DMS114 treated with DMSO at 0.1 percent for 48 hours (cell line): ENCODE results near the gene HDAC4.

Source experiments
- DNase-seq: peaks from one replicate; lab custom pipeline; 2025; ENCODE audit not compliant: unreplicated experiment; lab: John Stamatoyannopoulos, UW

Gene HDAC4

DNA sequence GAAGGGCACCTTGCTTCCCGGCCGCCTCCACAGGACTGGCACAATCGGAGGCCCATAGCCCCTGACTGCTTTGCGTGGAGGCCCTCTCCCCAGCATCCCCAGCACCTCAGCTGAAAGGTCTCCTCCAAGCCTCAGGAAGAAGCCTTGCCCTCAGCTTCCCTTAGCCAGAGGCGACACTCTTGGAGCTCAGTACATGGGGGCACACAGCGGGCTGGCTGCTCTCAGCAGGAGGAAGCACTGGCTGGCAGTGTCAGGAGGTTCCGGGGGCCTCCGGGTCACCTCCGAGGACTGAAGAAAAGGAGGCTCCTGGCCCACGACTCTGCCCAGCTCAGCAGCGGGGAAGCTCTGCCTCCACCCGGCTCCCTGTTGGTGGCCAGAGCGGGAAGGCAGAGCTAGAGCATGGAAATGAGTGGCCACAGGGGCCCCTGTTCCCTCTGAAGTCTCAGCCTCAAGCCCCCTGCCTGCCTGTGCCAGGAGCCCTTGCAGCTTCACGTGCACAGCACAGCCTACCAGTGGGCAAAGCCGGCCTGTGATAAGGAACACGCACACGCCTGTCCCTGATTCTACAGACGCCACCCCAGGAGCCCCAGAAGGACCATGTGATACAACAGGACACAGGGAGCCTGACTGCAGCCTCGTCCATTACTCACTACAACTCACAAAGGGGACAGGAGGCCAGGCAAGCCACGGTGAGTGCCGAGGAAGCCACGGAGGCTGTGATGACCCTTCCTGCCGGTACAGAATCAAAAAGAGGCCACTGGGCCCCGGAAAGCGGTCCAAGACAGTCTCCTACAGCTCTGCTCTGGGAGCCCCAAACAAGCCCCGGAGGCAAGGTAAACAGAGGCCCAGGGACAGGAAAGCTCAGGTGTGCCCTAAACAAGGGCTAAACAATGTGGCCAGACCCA, 15.5 kb downstream of the HDAC4 start:
- no peak for DNase-seq

DNA sequence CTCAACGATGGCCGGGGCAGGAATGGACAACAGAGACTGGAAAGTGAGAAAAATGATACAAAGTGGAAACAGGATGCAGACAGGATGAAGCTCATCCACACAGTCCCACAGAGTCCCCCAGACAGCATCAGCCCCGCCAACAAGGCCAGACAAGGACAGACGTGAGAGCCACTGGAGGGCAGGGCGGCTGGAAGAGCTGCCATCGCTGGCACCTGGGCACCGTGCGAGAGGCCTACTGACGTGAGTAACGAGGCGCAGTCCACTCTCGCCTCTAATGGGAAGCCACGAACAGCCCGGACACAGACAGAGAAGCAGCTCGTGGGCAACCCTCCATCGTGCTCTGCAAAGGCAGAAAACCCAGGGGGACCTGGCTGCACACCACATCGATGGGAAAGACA, 17.1 kb downstream of the HDAC4 start:
- no peak for DNase-seq

DNA sequence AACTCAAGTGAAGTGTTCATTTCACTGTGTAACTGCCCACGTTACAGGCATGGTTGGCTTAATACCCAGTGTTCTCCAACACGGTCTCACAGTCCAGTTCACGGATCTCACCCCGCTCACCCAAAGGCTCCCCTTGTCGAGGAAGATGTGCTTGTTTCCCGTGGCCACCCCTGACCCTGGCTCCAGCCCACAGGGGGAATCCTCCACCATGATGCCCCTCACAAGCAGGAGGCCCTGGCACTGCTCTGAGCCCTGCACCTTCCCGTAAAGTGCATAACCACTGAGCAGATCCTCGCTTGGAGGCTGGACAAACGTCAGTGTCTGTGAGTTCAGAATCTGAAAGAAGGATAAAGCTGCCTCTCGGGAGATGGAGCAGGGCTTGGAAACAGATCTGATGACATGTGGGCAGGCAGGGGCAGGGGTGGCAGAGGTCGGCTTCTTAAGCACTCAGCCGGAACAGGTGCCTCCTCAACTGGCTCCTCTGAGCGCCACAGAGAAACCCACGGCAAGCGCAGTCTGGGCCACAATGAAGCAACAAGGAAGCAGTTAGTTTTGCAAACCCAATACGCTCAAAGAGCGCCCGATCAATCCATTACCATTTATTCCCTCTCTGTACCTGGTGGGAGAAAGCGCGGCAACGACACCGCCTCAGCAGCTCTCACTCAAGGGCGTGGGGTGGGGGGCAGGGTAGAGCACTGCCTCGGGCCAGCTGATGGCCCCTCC, 17.6 kb downstream of the HDAC4 start:
- no peak for DNase-seq

DNA sequence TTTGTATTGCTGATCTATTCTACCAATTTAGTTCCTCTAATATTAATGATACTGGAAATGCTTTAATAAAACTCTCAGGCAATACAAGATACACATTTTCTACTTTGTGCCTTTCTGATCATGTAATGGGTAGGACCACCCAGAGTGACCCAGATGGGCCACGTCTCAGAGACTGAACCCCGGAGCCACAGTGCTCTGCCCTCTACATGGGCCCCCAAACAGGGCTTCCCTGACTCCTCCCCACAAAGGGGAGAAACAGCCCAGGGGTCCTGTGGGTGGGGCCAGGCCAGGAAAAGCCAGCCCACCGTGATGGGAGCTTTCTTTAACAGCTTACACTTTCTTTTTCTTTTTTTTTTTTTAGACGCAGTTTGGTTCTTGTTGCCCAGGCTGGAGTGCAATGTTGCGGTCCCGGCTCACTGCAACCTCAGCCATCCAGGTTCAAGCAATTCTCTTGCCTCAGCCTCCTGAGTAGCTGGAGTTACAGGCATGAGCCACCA, 18.4 kb downstream of the HDAC4 start:
- no peak for DNase-seq

DNA sequence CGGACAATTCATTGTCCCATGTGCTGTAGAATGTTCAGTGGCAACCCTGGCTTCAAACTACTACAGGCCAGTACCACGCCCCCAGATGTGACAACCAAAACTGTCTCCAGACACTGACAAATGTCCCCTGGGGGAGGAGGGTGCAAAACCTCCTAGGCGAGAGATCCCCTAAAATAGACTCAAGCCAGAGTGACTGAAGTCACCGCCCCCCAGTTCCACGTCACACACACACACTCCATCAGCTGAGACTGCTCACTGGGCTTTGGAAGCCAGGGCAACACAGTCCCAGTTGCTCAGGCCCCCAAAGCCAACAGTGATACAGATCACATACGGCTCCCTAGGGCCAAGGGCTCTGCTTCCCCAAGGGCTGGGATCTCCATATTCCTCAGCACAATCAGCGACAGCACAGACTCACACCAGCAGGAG, 19.1 kb downstream of the HDAC4 start:
- DNase-seq = no peak

DNA sequence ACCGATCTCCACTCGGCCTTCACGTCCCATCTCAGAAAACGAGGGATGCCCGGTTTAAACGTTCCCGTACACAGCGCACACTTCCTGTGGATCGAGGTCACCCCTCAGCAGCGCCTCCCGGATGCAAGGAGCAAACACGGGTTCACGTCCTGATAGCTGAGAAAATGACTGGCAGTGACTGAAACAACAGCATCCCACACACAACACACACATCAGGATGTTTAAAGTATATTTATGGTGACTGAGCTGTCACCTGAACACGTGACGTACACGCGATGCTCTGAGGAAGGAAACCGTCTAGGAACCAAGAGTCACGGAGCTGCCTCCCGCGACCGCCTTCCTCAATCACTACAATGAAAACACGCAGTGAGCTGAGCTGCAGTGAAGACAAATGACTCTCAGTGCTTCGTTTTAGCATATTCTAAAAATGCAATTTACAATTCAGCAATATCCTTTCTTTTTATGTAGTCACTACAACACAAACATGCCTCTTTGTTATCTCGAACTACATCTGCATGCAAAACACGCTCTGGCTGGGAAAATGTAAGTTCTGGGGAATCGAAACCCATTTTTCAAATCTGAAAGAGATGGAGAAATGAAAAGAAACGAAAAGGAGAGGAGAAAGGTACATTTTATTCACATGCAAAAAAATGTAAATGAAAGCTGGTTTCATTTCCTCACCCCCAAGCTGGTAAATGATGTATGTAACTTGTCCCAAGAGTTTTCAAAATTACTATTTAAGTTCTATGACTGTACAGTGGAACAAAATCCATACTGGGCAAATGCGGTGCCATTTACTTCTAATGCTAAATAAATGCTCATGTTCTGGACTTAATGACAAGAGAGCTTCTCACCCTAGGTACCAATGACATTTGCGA, 19.8 kb downstream of the HDAC4 start:
- no peak for DNase-seq

DNA sequence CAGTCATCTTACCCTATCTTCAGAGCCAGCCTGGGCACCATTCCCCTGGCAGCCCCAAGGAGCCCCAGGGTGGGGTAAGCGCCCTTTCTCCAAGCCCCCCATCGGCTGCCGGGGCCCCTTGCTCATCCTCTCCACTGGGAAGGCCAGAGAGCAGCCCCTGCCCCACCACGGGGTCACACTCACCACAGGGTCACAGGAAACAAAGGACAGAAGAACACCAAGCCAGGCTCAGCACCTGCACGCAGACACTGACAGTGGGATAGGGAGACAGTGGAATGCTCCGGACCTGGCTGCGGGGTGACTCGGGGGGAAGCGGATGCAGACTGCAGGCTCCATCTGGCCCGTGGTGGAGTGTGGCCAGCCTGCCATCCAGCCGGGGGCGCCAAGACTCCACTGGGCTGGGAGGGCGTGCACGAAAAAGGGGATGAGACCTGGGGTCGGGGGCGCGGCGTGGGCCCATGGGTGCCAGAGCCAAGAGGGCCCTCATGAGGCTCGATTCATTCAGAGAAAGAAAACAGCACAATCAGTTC, 21.1 kb downstream of the HDAC4 start:
- no peak for DNase-seq

DNA sequence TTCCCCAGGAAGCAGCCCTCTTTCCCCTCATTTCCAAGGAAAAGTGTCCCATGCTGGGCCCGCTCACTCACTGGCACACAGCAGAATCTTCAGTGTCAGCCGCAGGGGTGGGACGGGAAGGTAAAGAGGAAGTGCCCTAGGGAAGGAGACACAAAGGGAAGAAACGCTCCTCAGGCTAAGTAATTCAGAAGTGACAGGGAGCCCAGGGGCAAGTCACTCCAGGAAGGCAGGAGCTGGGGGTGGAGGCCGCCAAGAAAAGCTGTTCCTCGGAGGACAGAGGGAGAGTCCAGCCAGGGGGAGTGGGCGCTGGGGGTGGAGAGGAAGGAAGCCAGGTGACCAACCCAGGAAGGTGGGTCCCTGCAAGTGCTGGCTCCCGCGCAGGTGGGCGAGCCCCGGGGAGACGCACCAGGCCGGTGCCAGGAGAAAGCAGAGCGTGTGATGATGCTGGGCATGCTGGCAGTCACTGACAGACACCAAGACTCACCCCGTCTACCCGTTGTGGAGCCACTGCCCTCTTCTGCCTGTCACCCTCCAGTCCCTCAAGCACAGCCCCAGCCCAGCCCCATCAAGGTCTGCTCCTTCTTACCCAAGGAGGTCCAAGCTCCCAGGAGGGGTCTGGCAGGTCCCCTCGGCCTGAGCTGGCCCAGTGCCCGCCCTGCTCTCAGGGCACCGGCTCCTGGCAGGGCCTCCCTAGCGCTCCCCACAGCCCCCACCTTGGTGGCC, 21.7 kb downstream of the HDAC4 start:
- DNase-seq = no peak

DNA sequence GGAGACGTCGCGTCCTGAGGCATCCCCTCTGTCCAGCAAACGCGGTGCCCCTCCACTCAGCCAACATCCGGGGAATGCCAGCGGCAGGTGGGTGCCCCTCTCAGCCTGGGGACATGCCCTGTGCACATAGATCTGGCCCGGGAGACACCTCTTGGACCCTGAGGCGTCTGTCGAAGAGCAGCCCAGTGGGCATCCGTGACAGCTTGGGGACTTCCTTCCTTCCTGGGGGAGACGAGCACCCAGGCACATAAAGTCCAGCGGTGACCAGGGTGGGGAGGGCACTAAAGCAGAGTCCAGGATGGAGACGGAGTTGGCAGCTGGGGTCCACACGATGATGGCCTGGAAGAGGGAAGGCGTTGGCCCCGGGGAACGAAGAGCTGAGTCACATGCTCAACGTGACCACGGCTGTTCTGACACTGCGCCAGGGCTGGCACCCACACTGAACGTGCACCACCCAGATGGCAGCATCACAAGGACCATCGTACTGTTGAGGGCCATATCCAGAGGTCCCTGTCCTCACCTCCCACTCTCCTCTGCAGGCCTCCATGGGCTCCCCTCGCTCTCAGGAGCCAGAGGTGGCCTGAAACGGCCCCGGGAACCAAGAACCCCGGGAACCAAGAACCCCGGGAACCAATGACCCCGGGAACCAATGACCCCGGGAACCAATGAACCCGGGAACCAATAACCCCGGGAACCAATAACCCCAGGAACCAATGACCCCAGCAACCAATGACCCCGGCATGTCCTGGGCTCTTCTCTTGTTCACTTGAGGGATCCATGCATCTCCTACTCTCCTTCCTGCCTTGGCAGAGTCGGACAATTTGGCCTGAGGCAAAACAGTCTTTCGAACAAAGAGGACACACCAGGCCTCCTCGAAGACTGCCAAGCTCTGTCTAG, 22.6 kb downstream of the HDAC4 start:
- no peak for DNase-seq

DNA sequence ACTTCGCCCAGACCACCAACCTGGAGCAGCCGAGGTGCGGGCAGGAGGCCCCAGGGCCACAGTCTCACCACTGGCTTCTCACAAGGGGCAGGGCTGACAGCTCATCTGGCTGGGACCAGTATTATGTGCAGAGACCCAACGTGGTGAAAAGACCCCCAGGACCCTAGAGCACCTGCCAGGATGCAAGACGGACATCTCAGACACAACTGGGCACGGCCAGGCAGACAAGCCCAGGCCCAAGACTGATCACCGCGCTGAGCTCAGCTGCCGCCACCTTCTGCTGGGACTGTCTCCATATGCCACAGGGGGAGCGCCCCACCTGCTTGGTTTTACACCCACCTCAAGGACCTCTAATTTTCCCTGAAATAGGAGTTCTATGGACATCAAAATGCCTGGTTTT, 23.2 kb downstream of the HDAC4 start:
- no peak for DNase-seq

DNA sequence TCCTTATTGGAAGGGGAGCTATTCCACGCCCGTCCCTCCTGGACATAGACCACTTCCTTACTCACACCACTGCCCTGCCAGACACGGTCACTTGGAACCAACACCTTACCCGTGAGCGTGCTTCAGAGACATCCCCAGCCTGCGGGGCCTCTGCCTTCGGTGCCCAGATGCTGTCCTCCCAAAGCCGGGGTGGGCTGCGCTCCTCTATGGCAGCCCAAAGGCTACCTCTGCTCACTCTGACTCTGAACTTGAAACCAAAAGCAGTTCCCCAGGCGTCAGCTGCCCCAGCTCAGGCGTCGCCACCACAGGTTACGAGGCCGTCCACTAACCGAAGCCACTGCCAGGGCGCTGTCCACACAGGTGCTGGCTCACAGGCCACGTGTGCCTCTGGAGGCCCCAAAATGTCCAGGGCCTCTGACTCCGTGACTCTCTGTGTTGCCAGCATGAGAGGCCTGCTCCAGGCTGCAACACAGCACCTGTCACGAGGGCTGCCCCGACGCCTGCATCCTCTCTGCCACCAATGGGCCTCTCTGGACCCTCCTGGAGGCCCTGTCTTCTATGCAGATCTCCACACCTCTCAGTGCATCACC, 23.8 kb downstream of the HDAC4 start:
- DNase-seq = no peak

DNA sequence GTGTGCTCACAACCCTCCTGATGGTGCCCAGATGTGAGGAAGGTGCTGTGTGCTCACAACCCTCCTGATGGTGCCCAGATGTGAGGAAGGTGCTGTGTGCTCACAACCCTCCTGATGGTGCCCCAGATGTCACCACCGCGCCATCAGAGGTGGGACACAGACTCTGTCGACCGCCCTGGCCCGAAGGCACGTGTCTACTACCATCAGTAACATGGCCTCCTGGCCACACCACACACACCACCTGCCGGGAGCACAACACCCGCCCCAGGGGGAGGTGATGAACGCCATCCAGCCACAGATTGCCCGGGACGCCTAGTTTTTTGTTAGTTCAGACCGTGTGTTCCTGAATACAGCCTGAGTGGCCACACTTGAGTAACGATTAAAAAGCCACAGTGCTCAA, 24.5 kb downstream of the HDAC4 start:
- DNase-seq = no peak

DNA sequence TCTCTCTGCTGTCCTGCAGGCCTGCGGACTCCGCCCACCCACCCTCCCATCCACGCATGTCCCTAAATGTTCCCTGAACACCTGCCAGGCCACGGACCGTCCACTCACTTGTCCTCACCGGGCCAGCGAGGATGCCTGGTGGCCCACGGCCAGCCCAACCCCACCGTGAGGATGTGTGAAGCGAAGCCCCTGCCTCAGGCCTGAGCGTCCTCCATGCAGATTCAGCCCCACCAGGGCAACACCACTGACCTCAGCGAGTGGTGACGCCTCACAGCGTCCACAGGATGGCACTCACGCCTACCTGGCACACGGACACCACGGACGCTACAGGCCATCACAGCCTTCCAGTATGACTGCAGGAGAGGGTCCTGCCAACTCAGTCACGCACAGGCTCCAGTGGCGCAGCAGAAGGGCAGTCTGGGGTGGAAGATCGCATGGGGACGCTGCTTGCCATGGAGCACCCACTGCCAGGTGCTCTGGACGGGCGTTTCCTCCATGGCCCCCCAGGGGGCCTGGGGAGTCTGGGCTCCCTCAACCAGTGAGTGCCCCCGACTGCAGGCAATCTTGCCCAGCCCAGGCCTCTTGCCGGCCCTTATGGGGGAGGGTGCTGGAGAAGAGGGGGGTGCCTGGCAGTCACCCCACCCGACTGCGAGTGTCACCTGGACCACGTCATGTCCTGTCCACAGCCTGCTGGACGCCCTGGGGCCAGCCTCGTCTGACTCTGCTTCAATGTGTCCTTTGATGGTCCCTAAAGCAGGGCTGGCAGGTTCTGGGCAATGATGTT, 25.4 kb downstream of the HDAC4 start:
- no peak for DNase-seq

DNA sequence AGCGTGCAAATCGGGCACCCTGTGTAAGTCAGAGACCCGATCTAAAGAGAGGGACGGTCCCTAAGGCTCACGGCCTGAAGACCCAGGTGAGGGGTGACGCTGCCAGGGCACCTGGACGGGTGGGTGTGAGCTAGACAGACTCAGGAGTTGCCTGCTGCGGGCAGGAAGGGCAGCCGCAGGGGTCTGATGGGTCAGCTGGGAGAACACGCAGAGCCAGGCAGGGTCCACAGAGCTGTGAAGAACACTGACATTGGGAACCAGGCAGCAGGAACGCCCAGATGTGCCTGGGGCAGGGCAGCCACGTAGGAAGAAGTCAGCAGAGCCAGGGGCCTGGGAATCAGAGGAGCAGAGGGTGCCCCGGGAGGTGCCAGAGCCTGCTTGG, 25.9 kb downstream of the HDAC4 start:
- DNase-seq = no peak

DNA sequence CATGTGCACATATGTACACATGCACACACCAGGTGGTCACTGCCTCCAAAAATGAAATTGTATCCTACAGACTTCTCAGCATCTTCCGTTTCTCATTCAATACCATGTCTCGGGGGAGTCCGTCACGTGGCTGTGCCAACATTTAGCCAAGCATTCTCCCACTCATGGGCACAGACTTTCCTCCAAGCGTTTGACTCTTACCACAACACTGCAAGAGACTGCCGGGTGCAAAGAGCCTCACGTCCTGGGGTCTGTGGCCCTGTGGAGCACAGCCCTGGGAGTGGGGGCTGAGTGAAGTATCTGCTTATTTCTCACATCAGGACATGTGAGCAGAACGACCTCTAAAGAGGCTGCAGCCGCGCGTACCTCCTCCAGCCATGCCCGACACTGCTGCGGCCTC, 28.0 kb downstream of the HDAC4 start:
- DNase-seq = no peak

DNA sequence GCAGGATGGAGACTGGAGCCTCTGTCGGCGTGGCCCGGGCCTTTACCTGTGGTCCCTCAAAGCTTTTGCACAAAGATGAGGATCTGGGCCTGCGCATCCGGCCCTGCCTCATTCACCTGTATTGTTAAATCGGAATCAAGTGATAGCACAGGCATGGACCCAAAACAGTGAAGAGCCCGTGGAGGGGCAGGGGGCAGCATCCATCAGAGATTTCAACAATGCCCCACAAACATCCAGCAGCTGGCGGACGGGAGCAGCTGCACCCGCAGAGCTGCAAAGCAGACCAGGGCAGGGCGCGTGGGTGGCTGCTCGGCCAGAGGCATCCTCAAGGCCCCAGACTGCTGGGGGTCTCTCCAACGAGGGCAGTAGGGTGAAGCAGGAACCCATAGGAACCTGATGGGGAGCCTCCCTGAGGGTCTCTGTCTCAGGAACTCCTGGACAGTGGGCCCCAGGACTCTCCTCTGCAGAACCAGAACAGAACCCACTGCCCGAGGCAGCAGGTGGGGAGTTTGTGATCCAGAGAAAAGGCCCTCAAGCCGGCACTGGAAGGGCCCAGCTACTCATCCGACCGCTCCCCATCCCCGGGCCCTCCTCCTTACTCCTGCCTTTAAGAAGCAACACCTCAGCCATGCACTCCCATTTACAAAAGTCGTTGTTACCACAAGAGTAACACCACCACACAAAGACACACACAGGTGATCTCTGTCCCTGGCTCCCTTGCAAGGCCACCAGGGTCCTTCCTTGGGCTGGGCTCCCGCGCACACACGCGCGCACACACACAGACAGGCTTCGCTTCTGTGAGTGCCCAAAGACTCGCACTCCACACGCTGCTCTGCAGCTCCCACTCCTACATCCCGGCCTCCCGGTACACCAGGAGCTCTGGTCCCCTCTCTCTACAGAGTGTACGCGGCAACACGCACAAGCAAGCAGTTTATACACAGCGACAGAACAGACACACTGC, 28.8 kb downstream of the HDAC4 start:
- no peak for DNase-seq
